GM12878 (cell line): ENCODE data around the gene RGS1. TPM values are rescaled to one million over a fixed set of nuclear protein-coding genes. Genes with fewer than 3 reads are reported as not detected.
A peak's percentile ranks its signal among the peaks of the same experiment; 100 is the strongest.

Experiments
- ATF7 ChIP-seq: fragments of 450-650 bp; IDR thresholded peaks from 2 replicates; pipeline ENCODE4 v1.6.1; 2016; ENCODE audit warnings: low read depth, mild to moderate bottlenecking
- BCL11A ChIP-seq: IDR thresholded peaks from 2 replicates; pipeline ENCODE4 v1.6.1; 2011; ENCODE audit warnings: low read depth, low read length
- CEBPB ChIP-seq, 2 experiments: fragments of 150-350 bp in 1 of 2; IDR thresholded peaks; 2 replicates each; pipeline ENCODE4 v1.6.1; 2012 to 2014; ENCODE audit warnings: low read depth in 2 of 2, low read length in 2 of 2, borderline replicate concordance in 1 of 2, inconsistent platforms in 1 of 2
- ETV6 ChIP-seq, 2 experiments: fragments of 450-650 bp in 1 of 2; IDR thresholded peaks in 1 of 2; conservative IDR thresholded peaks in 1 of 2; 2 replicates each; pipeline ENCODE4 v1.6.1; 2014; ENCODE audit warnings: antibody characterized with exemption in 1 of 2, borderline replicate concordance in 1 of 2, low read depth in 1 of 2, mild to moderate bottlenecking in 1 of 2, moderate library complexity in 1 of 2
- FOXM1 ChIP-seq: IDR thresholded peaks from 2 replicates; pipeline ENCODE4 v1.6.1; 2012; ENCODE audit warnings: low read depth, mild to moderate bottlenecking, inconsistent platforms, low read length, moderate library complexity
- GATAD2B ChIP-seq: fragments of 450-650 bp; conservative IDR thresholded peaks from 2 replicates; pipeline ENCODE4 v1.6.1; 2017; ENCODE audit warnings: low read depth, mild to moderate bottlenecking, moderate library complexity
- HDAC2 ChIP-seq: fragments of 200-600 bp; sonication (generic); IDR thresholded peaks from 2 replicates; pipeline ENCODE4 v1.6.1; 2017
- KDM1A ChIP-seq: fragments of 200-600 bp; sonication (generic); IDR thresholded peaks from 2 replicates; pipeline ENCODE4 v1.6.1; 2016; ENCODE audit warnings: borderline replicate concordance
- KLF5 ChIP-seq: fragments of 450-650 bp; IDR thresholded peaks from 2 replicates; pipeline ENCODE4 v1.6.1; 2014; ENCODE audit warnings: mild to moderate bottlenecking; ENCODE audit not compliant: partially characterized antibody
- MEF2B ChIP-seq: fragments of 450-650 bp; IDR thresholded peaks from 2 replicates; pipeline ENCODE4 v1.6.1; 2018; ENCODE audit warnings: mild to moderate bottlenecking, moderate library complexity; ENCODE audit not compliant: partially characterized antibody, poor library complexity, severe bottlenecking
- NFIC ChIP-seq: IDR thresholded peaks from 2 replicates; pipeline ENCODE4 v1.6.1; 2012; ENCODE audit warnings: low read depth, mild to moderate bottlenecking, inconsistent platforms, low read length, moderate library complexity
- NFXL1 ChIP-seq: fragments of 450-650 bp; IDR thresholded peaks from 2 replicates; pipeline ENCODE4 v1.6.1; 2017; ENCODE audit warnings: antibody characterized with exemption, mild to moderate bottlenecking, borderline replicate concordance
- POLR2A ChIP-seq: IDR thresholded peaks from 2 replicates; pipeline ENCODE4 v1.6.1; 2011; ENCODE audit warnings: low read depth, mild to moderate bottlenecking, low read length
- RCOR1 ChIP-seq: conservative IDR thresholded peaks from 2 replicates; pipeline ENCODE4 v1.6.1; 2012; ENCODE audit warnings: low read depth, low read length, improper control_type of control experiment
- SMARCA5 ChIP-seq: fragments of 450-650 bp; IDR thresholded peaks from 2 replicates; pipeline ENCODE4 v1.6.1; 2017; ENCODE audit warnings: mild to moderate bottlenecking
- SPI1 ChIP-seq: IDR thresholded peaks from 2 replicates; pipeline ENCODE4 v1.6.1; 2011; ENCODE audit warnings: low read depth, mild to moderate bottlenecking, low read length, moderate library complexity, borderline replicate concordance; ENCODE audit not compliant: insufficient read depth
- SRF ChIP-seq, 2 experiments: IDR thresholded peaks; 2 replicates each; pipeline ENCODE4 v1.6.1; 2011; ENCODE audit warnings: low read depth in 2 of 2, low read length in 2 of 2, mild to moderate bottlenecking in 1 of 2, moderate library complexity in 1 of 2
- TBL1XR1 ChIP-seq: IDR thresholded peaks from 2 replicates; pipeline ENCODE4 v1.6.1; 2012; ENCODE audit warnings: low read depth, low read length, improper control_type of control experiment
- TCF12 ChIP-seq: IDR thresholded peaks from 2 replicates; pipeline ENCODE4 v1.6.1; 2011; ENCODE audit warnings: low read depth, mild to moderate bottlenecking, low read length
- polyA plus RNA-seq, 11 experiments: library from polyadenylated mRNA; depleted of rRNA in 4 of 11; unstranded in 6 of 11; stranded (reverse) in 5 of 11; fragments of >200 nt; fragmentation: Nextera tagmentation in 4 of 11; fragmentation: Illumina TruSeq in 1 of 11; extraction: Ambion mirVana in 4 of 11; extraction: Trizol in 1 of 11; gene quantifications; 1 replicate in 1 of 11; 2 replicates in 10 of 11; pipeline versions ENCODE4 v1.2.1 to v1.2.3, GENCODE V29; 2011 to 2016; ENCODE audit warnings: inconsistent platforms in 2 of 11, missing spikeins in 2 of 11, low read depth in 1 of 11
- total RNA-seq, 4 experiments: library from RNA; depleted of rRNA in 3 of 4; stranded (reverse); fragments of >200 nt in 3 of 4; fragmentation: Illumina TruSeq in 1 of 4; extraction: Trizol in 1 of 4; gene quantifications; 2 replicates each; pipeline versions ENCODE4 v1.2.1 to v1.2.3, GENCODE V29; 2013 to 2021
- TF ChIP-seq, protein P1 (sequence below): fragments of 450-650 bp; IDR thresholded peaks from 2 replicates; pipeline ENCODE4 v1.6.1; 2018; ENCODE audit warnings: mild to moderate bottlenecking, low read depth, moderate library complexity; ENCODE audit not compliant: partially characterized antibody
- TF ChIP-seq, protein P2 (sequence below): IDR thresholded peaks from 2 replicates; pipeline ENCODE4 v1.6.1; 2011; ENCODE audit warnings: borderline replicate concordance, low read depth, mild to moderate bottlenecking, moderate library complexity, mixed read lengths, low read length; ENCODE audit not compliant: insufficient read depth; ENCODE audit errors: extremely low read length
- TF ChIP-seq, protein P3 (sequence below): fragments of 450-650 bp; IDR thresholded peaks from 2 replicates; pipeline ENCODE4 v1.6.1; 2017; ENCODE audit warnings: mild to moderate bottlenecking, moderate library complexity

The RGS1 gene
- total and polyA plus RNA-seq, 10 of the 15 experiments (the other 5 are each of a cell fraction or from before 2014, with no cell fraction given), result 20.7 to 882 (median 45.9) TPM

GRCh38 chr1:192559115-192560006, 16.2 kb upstream of the RGS1 start (continued):
- TF ChIP-seq, protein P1, sequence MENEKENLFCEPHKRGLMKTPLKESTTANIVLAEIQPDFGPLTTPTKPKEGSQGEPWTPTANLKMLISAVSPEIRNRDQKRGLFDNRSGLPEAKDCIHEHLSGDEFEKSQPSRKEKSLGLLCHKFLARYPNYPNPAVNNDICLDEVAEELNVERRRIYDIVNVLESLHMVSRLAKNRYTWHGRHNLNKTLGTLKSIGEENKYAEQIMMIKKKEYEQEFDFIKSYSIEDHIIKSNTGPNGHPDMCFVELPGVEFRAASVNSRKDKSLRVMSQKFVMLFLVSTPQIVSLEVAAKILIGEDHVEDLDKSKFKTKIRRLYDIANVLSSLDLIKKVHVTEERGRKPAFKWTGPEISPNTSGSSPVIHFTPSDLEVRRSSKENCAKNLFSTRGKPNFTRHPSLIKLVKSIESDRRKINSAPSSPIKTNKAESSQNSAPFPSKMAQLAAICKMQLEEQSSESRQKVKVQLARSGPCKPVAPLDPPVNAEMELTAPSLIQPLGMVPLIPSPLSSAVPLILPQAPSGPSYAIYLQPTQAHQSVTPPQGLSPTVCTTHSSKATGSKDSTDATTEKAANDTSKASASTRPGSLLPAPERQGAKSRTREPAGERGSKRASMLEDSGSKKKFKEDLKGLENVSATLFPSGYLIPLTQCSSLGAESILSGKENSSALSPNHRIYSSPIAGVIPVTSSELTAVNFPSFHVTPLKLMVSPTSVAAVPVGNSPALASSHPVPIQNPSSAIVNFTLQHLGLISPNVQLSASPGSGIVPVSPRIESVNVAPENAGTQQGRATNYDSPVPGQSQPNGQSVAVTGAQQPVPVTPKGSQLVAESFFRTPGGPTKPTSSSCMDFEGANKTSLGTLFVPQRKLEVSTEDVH, result no peak
- TF ChIP-seq, protein P2, sequence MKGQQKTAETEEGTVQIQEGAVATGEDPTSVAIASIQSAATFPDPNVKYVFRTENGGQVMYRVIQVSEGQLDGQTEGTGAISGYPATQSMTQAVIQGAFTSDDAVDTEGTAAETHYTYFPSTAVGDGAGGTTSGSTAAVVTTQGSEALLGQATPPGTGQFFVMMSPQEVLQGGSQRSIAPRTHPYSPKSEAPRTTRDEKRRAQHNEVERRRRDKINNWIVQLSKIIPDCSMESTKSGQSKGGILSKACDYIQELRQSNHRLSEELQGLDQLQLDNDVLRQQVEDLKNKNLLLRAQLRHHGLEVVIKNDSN, result no peak
- TF ChIP-seq ETV6 (conservative IDR thresholded peaks at IDR 0.05 in 1 of 2, IDR thresholded peaks at IDR 0.05 in 1 of 2; ENCODE audit: borderline replicate concordance in 1 of 2, low read depth in 1 of 2) (peak in 1 of 2 experiments; percentile 88; a peak in 2 of 4 replicates), SRF (IDR thresholded peaks at IDR 0.05; ENCODE audit: low read depth in 2 of 2, low read length in 2 of 2) (peak in 1 of 2 experiments; percentile 38; a peak in 1 of 4 replicates), NFIC (peak; percentile 99), KLF5 (peak; percentile 51), TBL1XR1 (peak; percentile 93), GATAD2B (peak; percentile 75), KDM1A (no peak), NFXL1 (no peak), POLR2A (no peak), RCOR1 (no peak), MEF2B (peak; percentile 97), TCF12 (peak; percentile 57; the same call in 1 of the 2 replicates), ATF7 (peak; percentile 95), SMARCA5 (no peak), SPI1 (0 out of 2 replicates have a peak, but pooled peaks have one; percentile 12), BCL11A (peak; percentile 91), HDAC2 (no peak), CEBPB (IDR thresholded peaks at IDR 0.05; ENCODE audit: borderline replicate concordance in 1 of 2, low read depth in 2 of 2, low read length in 2 of 2) (peak in 1 of 2 experiments; percentile 92; a peak in 2 of 4 replicates), FOXM1 (peak; percentile 99)
- TF ChIP-seq, protein P3, sequence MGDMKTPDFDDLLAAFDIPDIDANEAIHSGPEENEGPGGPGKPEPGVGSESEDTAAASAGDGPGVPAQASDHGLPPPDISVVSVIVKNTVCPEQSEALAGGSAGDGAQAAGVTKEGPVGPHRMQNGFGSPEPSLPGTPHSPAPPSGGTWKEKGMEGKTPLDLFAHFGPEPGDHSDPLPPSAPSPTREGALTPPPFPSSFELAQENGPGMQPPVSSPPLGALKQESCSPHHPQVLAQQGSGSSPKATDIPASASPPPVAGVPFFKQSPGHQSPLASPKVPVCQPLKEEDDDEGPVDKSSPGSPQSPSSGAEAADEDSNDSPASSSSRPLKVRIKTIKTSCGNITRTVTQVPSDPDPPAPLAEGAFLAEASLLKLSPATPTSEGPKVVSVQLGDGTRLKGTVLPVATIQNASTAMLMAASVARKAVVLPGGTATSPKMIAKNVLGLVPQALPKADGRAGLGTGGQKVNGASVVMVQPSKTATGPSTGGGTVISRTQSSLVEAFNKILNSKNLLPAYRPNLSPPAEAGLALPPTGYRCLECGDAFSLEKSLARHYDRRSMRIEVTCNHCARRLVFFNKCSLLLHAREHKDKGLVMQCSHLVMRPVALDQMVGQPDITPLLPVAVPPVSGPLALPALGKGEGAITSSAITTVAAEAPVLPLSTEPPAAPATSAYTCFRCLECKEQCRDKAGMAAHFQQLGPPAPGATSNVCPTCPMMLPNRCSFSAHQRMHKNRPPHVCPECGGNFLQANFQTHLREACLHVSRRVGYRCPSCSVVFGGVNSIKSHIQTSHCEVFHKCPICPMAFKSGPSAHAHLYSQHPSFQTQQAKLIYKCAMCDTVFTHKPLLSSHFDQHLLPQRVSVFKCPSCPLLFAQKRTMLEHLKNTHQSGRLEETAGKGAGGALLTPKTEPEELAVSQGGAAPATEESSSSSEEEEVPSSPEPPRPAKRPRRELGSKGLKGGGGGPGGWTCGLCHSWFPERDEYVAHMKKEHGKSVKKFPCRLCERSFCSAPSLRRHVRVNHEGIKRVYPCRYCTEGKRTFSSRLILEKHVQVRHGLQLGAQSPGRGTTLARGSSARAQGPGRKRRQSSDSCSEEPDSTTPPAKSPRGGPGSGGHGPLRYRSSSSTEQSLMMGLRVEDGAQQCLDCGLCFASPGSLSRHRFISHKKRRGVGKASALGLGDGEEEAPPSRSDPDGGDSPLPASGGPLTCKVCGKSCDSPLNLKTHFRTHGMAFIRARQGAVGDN, result peak; percentile 89; the same call in 1 of the 2 replicates
